Ramos (cell line): ENCODE measurements around the gene SCAF8.
"Not testable (repeated sequence)": the region's sequence is repeated elsewhere in the genome, so short reads cannot be mapped to it uniquely, and the experiment has no call there.

Experiments
- in situ Hi-C: fragments of 300-500 bp; cut with MboI; formaldehyde crosslinking; loops from one replicate; pipeline ENCODE4 v1.14.3; 2022; ENCODE audit warnings: low sequenced_read_pairs; ENCODE audit not compliant: unreplicated experiment

Gene SCAF8

GRCh38 chr6:154733183-154733625 lies at the start of gene SCAF8:
Gene SCAF8, plus strand, starts transcription at chr6:154733416. Its CDS starts 485 bp downstream, at chr6:154733901.
- in situ Hi-C loops, result no loop called here

GRCh38 chr6:154683756-154684523 lies 49.3 kb upstream of the SCAF8 start:
- in situ Hi-C loops, result no loop called here

GRCh38 chr6:154686162-154686561 lies 47.1 kb upstream of the SCAF8 start:
- in situ Hi-C loops, result no loop called here

GRCh38 chr6:154689493-154690255 lies 43.5 kb upstream of the SCAF8 start:
- in situ Hi-C loops, result no loop called here

- in situ Hi-C loops, result no loop called here
Observed at GRCh38 chr6:154690857-154691256, 42.4 kb upstream of the SCAF8 start.

- in situ Hi-C loops, result no loop called here
Observed at GRCh38 chr6:154696661-154697060, 36.6 kb upstream of the SCAF8 start.

GRCh38 chr6:154703124-154703523 lies 30.1 kb upstream of the SCAF8 start:
- in situ Hi-C loops, result no loop called here

- in situ Hi-C loops, result no loop called here
Observed at GRCh38 chr6:154705471-154706113, 27.6 kb upstream of the SCAF8 start.

- in situ Hi-C loops, result no loop called here
Observed at GRCh38 chr6:154706389-154706788, 26.8 kb upstream of the SCAF8 start.

- in situ Hi-C loops, result no loop called here
Observed at GRCh38 chr6:154709621-154710020, 23.6 kb upstream of the SCAF8 start.

GRCh38 chr6:154710689-154711088 lies 22.5 kb upstream of the SCAF8 start:
- in situ Hi-C loops, result no loop called here

- in situ Hi-C loops, result no loop called here
Observed at GRCh38 chr6:154715446-154715845, 17.8 kb upstream of the SCAF8 start.

- in situ Hi-C loops, result not testable (repeated sequence)
Observed at GRCh38 chr6:154716350-154716749, 16.9 kb upstream of the SCAF8 start.

- in situ Hi-C loops, result no loop called here
Observed at GRCh38 chr6:154719433-154719832, 13.8 kb upstream of the SCAF8 start.

- in situ Hi-C loops, result no loop called here
Observed at GRCh38 chr6:154719854-154720253, 13.4 kb upstream of the SCAF8 start.

- in situ Hi-C loops, result no loop called here
Observed at GRCh38 chr6:154721460-154721859, 11.8 kb upstream of the SCAF8 start.

GRCh38 chr6:154726887-154727286 lies 6.3 kb upstream of the SCAF8 start:
- in situ Hi-C loops, result no loop called here

- in situ Hi-C loops, result no loop called here
Observed at GRCh38 chr6:154731296-154732218, 1.7 kb upstream of the SCAF8 start.

- in situ Hi-C loops, result no loop called here
Observed at GRCh38 chr6:154732538-154733182, 556 bp upstream of the SCAF8 start.
